Gastroesophageal sphincter (tissue), 4 donors: ENCODE results near the gene ZNF3. TPM values are rescaled to one million over a fixed set of nuclear protein-coding genes. Genes with fewer than 3 reads are reported as not detected.

Source experiments
- ATAC-seq: fragments of 150-250 bp; one replicate; pipeline ENCODE4 v1.9.1; 2016; ENCODE audit warnings: mild to moderate bottlenecking, moderate library complexity
- H3K27ac ChIP-seq, 4 donors: fragments of 200-600 bp; sonication (generic) in 3 of 4; 1 replicate in 3 of 4; 2 replicates in 1 of 4; pipeline ENCODE4 v1.5.1; 2016 to 2019
- H3K27me3 ChIP-seq: fragments of 200-600 bp; sonication (generic); one replicate; pipeline ENCODE4 v1.5.1; 2019
- H3K36me3 ChIP-seq, 2 donors: fragments of 200-600 bp; sonication (generic); one replicate each; pipeline ENCODE4 v1.5.1; 2019; ENCODE audit warnings: control low read depth in 1 of 2
- H3K4me1 ChIP-seq, 3 donors: fragments of 200-600 bp; sonication (generic); 1 replicate in 2 of 3; 2 replicates in 1 of 3; pipeline ENCODE4 v1.5.1; 2016 to 2019; ENCODE audit warnings: control low read depth in 2 of 3
- H3K4me3 ChIP-seq, 2 donors: fragments of 200-600 bp; sonication (generic); one replicate each; pipeline ENCODE4 v1.5.1; 2019; ENCODE audit warnings: mild to moderate bottlenecking in 1 of 2, moderate library complexity in 1 of 2
- H3K9me3 ChIP-seq, 3 donors: fragments of 200-600 bp; sonication (generic); one replicate each; pipeline ENCODE4 v1.5.1; 2017 to 2019; ENCODE audit warnings: control low read depth in 2 of 3
- CTCF ChIP-seq, 4 experiments: fragments of 200-600 bp in 2 of 4; fragments of 450-650 bp in 2 of 4; sonication (generic) in 1 of 4; IDR thresholded peaks; one replicate each; pipeline ENCODE4 v1.5.1; 2017 to 2019; ENCODE audit warnings: antibody characterized with exemption in 4 of 4, mild to moderate bottlenecking in 2 of 4, moderate library complexity in 2 of 4
- EP300 ChIP-seq: sonication (generic); formaldehyde crosslinking; IDR thresholded peaks from one replicate; pipeline ENCODE4 v1.6.1; 2017; ENCODE audit warnings: antibody characterized with exemption, mild to moderate bottlenecking
- POLR2A ChIP-seq, 2 donors: fragments of 450-650 bp; IDR thresholded peaks; one replicate each; pipeline ENCODE4 v1.6.1; 2017; ENCODE audit warnings: antibody characterized with exemption in 2 of 2, mild to moderate bottlenecking in 2 of 2, moderate library complexity in 1 of 2
- POLR2AphosphoS5 ChIP-seq: sonication (generic); formaldehyde crosslinking; IDR thresholded peaks from one replicate; pipeline ENCODE4 v1.6.1; 2017; ENCODE audit warnings: antibody characterized with exemption
- WGBS, 2 donors: methylation state at CpG; one replicate each; pipeline ENCODE4 v1.1.5; 2018; ENCODE audit warnings: low coverage in 1 of 2; 5-methylcytosine and 5-hydroxymethylcytosine counted together
- total RNA-seq, 4 donors: library from RNA; depleted of rRNA; stranded (reverse); fragments of >200 nt; gene quantifications; one replicate each; pipeline ENCODE4 v1.1.0, GENCODE V29; 2016

ZNF3 gene
- total RNA-seq, 4 donors from 2014 or later: 18.9 to 30.2 (median 20.6) TPM

DNA sequence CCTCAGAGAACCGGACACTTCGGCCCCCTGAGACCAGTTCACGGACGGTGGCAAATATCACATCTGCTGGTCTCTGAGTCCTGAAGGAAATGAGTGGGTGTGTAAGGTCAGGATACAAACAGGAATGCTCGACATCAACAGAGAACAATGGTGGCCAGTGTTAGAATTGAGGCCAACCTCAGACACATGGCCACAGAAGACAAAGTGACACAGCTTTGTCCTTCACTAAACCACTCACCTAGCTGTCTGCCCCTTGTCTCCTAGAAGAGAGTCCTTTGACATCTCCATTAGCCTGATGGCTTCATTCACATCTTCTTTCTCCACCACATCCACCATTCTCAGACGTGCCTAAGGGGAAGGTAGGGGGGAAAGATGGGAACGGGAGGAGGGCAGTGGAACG is 11.5 kb upstream of the ZNF3 start:
- Histone ChIP-seq H3K27me3 (no peaks in the 10 kb centered on the region), H3K36me3 (peaks cover 0 to 82% of the 10 kb centered on the region in 2 donors), H3K4me3 (no peak overlapping the region), H3K27ac (peak overlapping the region in 3 of 4 donors; percentile 5 to 35 (median 31)), H3K9me3 (no peaks in the 10 kb centered on the region), H3K4me1 (peaks cover 0 to 34% (median 11%) of the 10 kb centered on the region in 3 donors)
- 48% methylated on average over 5 of the region's 8 CpGs; no CpG with 5 or more reads in 1 of the 2 donors for WGBS, 2 donors
- TF ChIP-seq CTCF (IDR thresholded peaks at IDR 0.05): no peak
- TF ChIP-seq EP300: no peak
- no peak for TF ChIP-seq POLR2AphosphoS5
- no peak for TF ChIP-seq POLR2A (IDR thresholded peaks at IDR 0.05)
- no peak for ATAC-seq

DNA sequence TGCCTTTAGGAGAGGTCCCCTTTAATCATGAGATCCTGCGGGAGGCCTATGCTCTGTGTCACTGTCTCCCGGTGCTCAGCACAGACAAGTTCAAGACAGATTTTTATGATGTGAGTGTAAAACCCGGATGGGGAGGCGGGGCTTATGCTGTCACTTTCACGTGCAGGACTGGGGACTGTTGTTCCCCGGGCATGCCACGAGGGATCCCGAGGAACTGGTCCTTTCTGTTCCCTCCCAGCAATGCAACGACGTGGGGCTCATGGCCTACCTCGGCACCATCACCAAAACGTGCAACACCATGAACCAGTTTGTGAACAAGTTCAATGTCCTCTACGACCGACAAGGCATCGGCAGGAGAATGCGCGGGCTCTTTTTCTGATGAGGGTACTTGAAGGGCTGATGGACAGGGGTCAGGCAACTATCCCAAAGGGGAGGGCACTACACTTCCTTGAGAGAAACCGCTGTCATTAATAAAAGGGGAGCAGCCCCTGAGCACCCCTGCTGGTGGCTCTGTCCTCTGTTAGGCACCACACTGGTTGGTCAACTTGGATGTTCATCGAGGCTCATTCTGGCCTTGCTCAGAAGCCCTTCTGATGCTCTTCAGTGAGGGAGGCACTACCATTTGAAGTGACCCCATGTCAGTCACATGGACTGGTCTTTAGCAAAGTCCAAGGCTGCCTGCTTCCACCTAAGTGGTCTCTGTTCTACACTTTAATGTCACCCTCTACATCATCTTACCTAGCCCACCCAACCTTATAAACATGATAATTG is 10.1 kb upstream of the ZNF3 start:
- H3K4me1 ChIP-seq: peaks cover 0 to 37% (median 16%) of the 10 kb centered on the region in 3 donors
- H3K4me3 ChIP-seq: no peak overlapping the region
- no peaks in the 10 kb centered on the region for H3K9me3 ChIP-seq
- peaks cover 0 to 68% of the 10 kb centered on the region in 2 donors for H3K36me3 ChIP-seq
- no peak for TF ChIP-seq CTCF (IDR thresholded peaks at IDR 0.05)
- TF ChIP-seq POLR2AphosphoS5: no peak
- TF ChIP-seq POLR2A (IDR thresholded peaks at IDR 0.05): no peak
- TF ChIP-seq EP300: no peak
- H3K27me3 ChIP-seq: no peaks in the 10 kb centered on the region
- no peak overlapping the region for H3K27ac ChIP-seq
- 65% methylated on average over 10 of the region's 19 CpGs; no CpG with 5 or more reads in 1 of the 2 donors for WGBS, 2 donors
- ATAC-seq: no peak

DNA sequence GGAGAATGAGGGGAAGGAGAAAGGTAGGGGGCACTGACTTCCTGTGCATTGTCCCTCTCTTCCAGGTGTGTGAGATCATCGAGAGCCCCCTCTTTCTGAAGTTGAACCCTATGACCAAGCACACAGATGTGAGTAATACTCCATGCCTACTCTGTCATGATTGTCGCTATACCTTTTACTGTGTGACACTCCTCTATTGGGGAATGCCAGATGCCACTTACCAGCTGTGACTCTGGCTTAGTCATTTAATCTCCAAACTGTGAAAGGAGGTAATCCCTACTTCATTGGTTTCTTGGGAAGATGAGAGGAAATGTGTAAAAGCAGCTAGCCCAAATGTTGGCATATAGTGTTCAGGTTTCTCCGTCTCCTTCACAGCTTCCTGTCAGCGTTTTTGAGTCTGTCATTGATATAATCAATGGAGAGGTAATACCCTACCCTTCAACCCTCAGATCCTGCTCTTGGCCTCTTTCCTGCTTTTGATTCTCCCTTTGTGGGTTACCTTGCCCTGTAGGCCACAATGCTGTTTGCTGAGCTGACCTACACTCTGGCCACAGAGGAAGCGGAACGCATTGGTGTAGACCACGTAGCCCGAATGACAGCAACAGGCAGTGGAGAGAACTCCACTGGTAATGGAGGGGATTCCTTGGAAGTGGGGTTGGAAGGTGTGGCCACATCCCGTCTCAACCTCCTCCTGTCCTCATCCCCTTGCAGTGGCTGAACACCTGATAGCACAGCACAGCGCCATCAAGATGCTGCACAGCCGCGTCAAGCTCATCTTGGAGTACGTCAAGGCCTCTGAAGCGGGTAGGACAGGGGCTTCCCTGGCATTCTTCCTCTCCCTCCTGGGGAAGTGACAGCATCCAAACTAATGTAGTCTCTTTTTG is 9.2 kb upstream of the ZNF3 start:
- WGBS, 2 donors: 71 to 82% methylated on average over 6 to 9 of the region's 14 CpGs
- H3K4me3 ChIP-seq: no peak overlapping the region
- no peaks in the 10 kb centered on the region for H3K27me3 ChIP-seq
- H3K36me3 ChIP-seq: peaks cover 0 to 59% of the 10 kb centered on the region in 2 donors
- no peaks in the 10 kb centered on the region for H3K9me3 ChIP-seq
- H3K4me1 ChIP-seq: peaks cover 0 to 37% (median 16%) of the 10 kb centered on the region in 3 donors
- no peak for ATAC-seq
- no peak overlapping the region for H3K27ac ChIP-seq
- TF ChIP-seq POLR2A (IDR thresholded peaks at IDR 0.05) (no peak), EP300 (no peak), CTCF (IDR thresholded peaks at IDR 0.05) (no peak), POLR2AphosphoS5 (no peak)

DNA sequence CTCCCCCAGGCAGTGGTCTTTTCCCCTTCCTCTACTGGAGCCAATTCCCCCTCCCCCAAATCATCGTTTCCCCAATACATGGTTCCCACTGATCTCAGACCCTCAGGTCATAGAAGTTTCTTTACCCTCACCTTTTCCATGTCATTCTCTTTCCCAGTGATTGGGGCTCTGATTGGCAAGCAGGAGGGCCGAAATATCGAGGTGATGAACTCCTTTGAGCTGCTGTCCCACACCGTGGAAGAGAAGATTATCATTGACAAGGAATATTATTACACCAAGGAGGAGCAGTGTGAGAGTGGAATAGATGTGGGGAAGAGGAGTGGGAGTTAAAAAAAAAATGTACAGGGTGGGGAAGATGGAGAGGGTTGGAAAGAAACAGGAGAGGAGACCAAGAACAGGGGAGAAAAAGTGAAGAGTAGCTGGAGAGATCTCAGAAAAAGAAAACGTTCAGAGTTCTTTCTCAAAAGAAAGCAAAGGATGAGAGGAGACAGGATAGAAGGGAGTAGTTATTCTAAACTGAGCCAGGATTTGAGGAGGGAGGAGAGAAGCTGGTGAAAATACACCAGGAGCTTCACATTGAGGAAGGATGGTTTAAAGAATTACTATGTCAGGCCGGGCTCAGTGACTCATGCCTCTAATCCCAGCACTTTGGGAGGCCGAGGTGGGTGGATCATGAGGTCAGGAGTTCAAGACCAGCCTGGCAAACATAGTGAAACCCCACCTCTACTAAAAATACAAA is 8.1 kb upstream of the ZNF3 start:
- TF ChIP-seq POLR2AphosphoS5 (no peak), CTCF (IDR thresholded peaks at IDR 0.05) (no peak), EP300 (no peak), POLR2A (IDR thresholded peaks at IDR 0.05) (no peak)
- no peak for ATAC-seq

More for the DNA sequence above, 8.1 kb upstream of the ZNF3 start:
- Histone ChIP-seq H3K4me3 (peak overlapping the region; percentile 69 to 72), H3K27me3 (no peaks in the 10 kb centered on the region), H3K9me3 (no peaks in the 10 kb centered on the region), H3K36me3 (peaks cover 0 to 48% of the 10 kb centered on the region in 2 donors), H3K4me1 (peaks cover 0 to 37% (median 16%) of the 10 kb centered on the region in 3 donors), H3K27ac (peak overlapping the region in 3 of 4 donors; percentile 87 to 91 (median 89))
- 22 to 25% methylated on average over 4 of the region's 7 CpGs for WGBS, 2 donors
